ENCODE data around the gene UBTF.

- TF ChIP-seq CTCF (IDR thresholded peaks at IDR 0.05), result no peak
- TF ChIP-seq EP300 (IDR thresholded peaks at IDR 0.05), result no peak
Measured at GRCh38 chr17:44193326-44194084, 26.0 kb downstream of the UBTF start.
